GM12878 (cell line): ENCODE data around the gene VMP1. TPM values are rescaled to one million over a fixed set of nuclear protein-coding genes. Genes with fewer than 3 reads are reported as not detected.

Source experiments
- KAT2A ChIP-seq: conservative IDR thresholded peaks from 2 replicates; pipeline ENCODE4 v1.6.1; 2011; ENCODE audit warnings: low read depth, low read length; ENCODE audit not compliant: control insufficient read depth
- LARP7 ChIP-seq: fragments of 450-650 bp; IDR thresholded peaks from 2 replicates; pipeline ENCODE4 v1.6.1; 2017; ENCODE audit warnings: mild to moderate bottlenecking
- MTA3 ChIP-seq: IDR thresholded peaks from 2 replicates; pipeline ENCODE4 v1.6.1; 2012; ENCODE audit warnings: low read length, inconsistent platforms, borderline replicate concordance
- NFYA ChIP-seq: IDR thresholded peaks from 2 replicates; pipeline ENCODE4 v1.6.1; 2011; ENCODE audit warnings: low read depth, mild to moderate bottlenecking, low read length, improper control_type of control experiment, borderline replicate concordance
- SKIL ChIP-seq: fragments of 450-650 bp; IDR thresholded peaks from 2 replicates; pipeline ENCODE4 v1.6.1; 2017; ENCODE audit warnings: mild to moderate bottlenecking, low read depth, inconsistent platforms; ENCODE audit not compliant: poor library complexity, severe bottlenecking
- SMARCA5 ChIP-seq: fragments of 450-650 bp; IDR thresholded peaks from 2 replicates; pipeline ENCODE4 v1.6.1; 2017; ENCODE audit warnings: mild to moderate bottlenecking
- STAT1 ChIP-seq: fragments of 450-650 bp; conservative IDR thresholded peaks from 2 replicates; pipeline ENCODE4 v1.6.1; 2014; ENCODE audit warnings: antibody characterized with exemption, mild to moderate bottlenecking
- TBL1XR1 ChIP-seq: IDR thresholded peaks from 2 replicates; pipeline ENCODE4 v1.6.1; 2012; ENCODE audit warnings: low read depth, low read length, improper control_type of control experiment
- WRNIP1 ChIP-seq: IDR thresholded peaks from 2 replicates; pipeline ENCODE4 v1.6.1; 2011; ENCODE audit warnings: low read depth, low read length, improper control_type of control experiment, borderline replicate concordance
- ZNF217 ChIP-seq: fragments of 450-650 bp; IDR thresholded peaks from 2 replicates; pipeline ENCODE4 v1.6.1; 2017; ENCODE audit warnings: antibody characterized with exemption, mild to moderate bottlenecking
- polyA plus RNA-seq, 11 experiments: library from polyadenylated mRNA; depleted of rRNA in 4 of 11; unstranded in 6 of 11; stranded (reverse) in 5 of 11; fragments of >200 nt; fragmentation: Nextera tagmentation in 4 of 11; fragmentation: Illumina TruSeq in 1 of 11; extraction: Ambion mirVana in 4 of 11; extraction: Trizol in 1 of 11; gene quantifications; 1 replicate in 1 of 11; 2 replicates in 10 of 11; pipeline versions ENCODE4 v1.2.1 to v1.2.3, GENCODE V29; 2011 to 2016; ENCODE audit warnings: inconsistent platforms in 2 of 11, missing spikeins in 2 of 11, low read depth in 1 of 11
- total RNA-seq, 4 experiments: library from RNA; depleted of rRNA in 3 of 4; stranded (reverse); fragments of >200 nt in 3 of 4; fragmentation: Illumina TruSeq in 1 of 4; extraction: Trizol in 1 of 4; gene quantifications; 2 replicates each; pipeline versions ENCODE4 v1.2.1 to v1.2.3, GENCODE V29; 2013 to 2021
- TF ChIP-seq, protein P1 (sequence below): fragments of 450-650 bp; IDR thresholded peaks from 2 replicates; pipeline ENCODE4 v1.6.1; 2017; ENCODE audit warnings: antibody characterized with exemption, mild to moderate bottlenecking, moderate library complexity
- TF ChIP-seq, protein P2 (sequence below): fragments of 450-650 bp; IDR thresholded peaks from 2 replicates; pipeline ENCODE4 v1.6.1; 2016; ENCODE audit warnings: mild to moderate bottlenecking, moderate library complexity, borderline replicate concordance

Gene VMP1
- total and polyA plus RNA-seq, 10 of the 15 experiments (the other 5 are each of a cell fraction or from before 2014, with no cell fraction given): 88.4 to 199 (median 132) TPM

GRCh38 chr17:59702304-59702703 lies 5.2 kb upstream of the VMP1 start (continued):
- no peak for TF ChIP-seq SKIL
- TF ChIP-seq STAT1: no peak
- TF ChIP-seq MTA3: no peak
- TF ChIP-seq, protein P1, sequence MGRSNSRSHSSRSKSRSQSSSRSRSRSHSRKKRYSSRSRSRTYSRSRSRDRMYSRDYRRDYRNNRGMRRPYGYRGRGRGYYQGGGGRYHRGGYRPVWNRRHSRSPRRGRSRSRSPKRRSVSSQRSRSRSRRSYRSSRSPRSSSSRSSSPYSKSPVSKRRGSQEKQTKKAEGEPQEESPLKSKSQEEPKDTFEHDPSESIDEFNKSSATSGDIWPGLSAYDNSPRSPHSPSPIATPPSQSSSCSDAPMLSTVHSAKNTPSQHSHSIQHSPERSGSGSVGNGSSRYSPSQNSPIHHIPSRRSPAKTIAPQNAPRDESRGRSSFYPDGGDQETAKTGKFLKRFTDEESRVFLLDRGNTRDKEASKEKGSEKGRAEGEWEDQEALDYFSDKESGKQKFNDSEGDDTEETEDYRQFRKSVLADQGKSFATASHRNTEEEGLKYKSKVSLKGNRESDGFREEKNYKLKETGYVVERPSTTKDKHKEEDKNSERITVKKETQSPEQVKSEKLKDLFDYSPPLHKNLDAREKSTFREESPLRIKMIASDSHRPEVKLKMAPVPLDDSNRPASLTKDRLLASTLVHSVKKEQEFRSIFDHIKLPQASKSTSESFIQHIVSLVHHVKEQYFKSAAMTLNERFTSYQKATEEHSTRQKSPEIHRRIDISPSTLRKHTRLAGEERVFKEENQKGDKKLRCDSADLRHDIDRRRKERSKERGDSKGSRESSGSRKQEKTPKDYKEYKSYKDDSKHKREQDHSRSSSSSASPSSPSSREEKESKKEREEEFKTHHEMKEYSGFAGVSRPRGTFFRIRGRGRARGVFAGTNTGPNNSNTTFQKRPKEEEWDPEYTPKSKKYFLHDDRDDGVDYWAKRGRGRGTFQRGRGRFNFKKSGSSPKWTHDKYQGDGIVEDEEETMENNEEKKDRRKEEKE: no peak
- TF ChIP-seq, protein P2, sequence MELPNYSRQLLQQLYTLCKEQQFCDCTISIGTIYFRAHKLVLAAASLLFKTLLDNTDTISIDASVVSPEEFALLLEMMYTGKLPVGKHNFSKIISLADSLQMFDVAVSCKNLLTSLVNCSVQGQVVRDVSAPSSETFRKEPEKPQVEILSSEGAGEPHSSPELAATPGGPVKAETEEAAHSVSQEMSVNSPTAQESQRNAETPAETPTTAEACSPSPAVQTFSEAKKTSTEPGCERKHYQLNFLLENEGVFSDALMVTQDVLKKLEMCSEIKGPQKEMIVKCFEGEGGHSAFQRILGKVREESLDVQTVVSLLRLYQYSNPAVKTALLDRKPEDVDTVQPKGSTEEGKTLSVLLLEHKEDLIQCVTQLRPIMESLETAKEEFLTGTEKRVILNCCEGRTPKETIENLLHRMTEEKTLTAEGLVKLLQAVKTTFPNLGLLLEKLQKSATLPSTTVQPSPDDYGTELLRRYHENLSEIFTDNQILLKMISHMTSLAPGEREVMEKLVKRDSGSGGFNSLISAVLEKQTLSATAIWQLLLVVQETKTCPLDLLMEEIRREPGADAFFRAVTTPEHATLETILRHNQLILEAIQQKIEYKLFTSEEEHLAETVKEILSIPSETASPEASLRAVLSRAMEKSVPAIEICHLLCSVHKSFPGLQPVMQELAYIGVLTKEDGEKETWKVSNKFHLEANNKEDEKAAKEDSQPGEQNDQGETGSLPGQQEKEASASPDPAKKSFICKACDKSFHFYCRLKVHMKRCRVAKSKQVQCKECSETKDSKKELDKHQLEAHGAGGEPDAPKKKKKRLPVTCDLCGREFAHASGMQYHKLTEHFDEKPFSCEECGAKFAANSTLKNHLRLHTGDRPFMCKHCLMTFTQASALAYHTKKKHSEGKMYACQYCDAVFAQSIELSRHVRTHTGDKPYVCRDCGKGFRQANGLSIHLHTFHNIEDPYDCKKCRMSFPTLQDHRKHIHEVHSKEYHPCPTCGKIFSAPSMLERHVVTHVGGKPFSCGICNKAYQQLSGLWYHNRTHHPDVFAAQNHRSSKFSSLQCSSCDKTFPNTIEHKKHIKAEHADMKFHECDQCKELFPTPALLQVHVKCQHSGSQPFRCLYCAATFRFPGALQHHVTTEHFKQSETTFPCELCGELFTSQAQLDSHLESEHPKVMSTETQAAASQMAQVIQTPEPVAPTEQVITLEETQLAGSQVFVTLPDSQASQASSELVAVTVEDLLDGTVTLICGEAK: no peak
- no peak for TF ChIP-seq ZNF217
- no peak for TF ChIP-seq LARP7
- no peak for TF ChIP-seq SMARCA5
- no peak for TF ChIP-seq NFYA
- TF ChIP-seq WRNIP1: no peak
- no peak for TF ChIP-seq TBL1XR1
- TF ChIP-seq KAT2A: no peak
- TF ChIP-seq, all 136 proteins: peak for 0
